Fibroblast of mammary gland (primary cell): ENCODE data around the gene POU2AF3.
"Not testable (repeated sequence)": the region's sequence is repeated elsewhere in the genome, so short reads cannot be mapped to it uniquely, and the experiment has no call there.

Experiments used
- DNase-seq: peaks from one replicate; pipeline ENCODE4 v3.0.0-alpha.2; 2010; ENCODE audit warnings: low read depth
- H3K4me3 ChIP-seq: 2 replicates; pipeline ENCODE4 v1.5.1; 2011; ENCODE audit warnings: low read depth, mild to moderate bottlenecking, low read length, moderate library complexity; ENCODE audit not compliant: control insufficient read depth
- CTCF ChIP-seq: conservative IDR thresholded peaks from 2 replicates; pipeline ENCODE4 v1.5.1; 2011; ENCODE audit warnings: low read depth, low read length, inconsistent platforms; ENCODE audit not compliant: control insufficient read depth, insufficient read depth

POU2AF3 gene

GRCh38 chr11:111312076-111312475, 13.7 kb downstream of the POU2AF3 start:
- no peak for DNase-seq
- H3K4me3 ChIP-seq: no peak overlapping the region
- no peak for TF ChIP-seq CTCF

DNA sequence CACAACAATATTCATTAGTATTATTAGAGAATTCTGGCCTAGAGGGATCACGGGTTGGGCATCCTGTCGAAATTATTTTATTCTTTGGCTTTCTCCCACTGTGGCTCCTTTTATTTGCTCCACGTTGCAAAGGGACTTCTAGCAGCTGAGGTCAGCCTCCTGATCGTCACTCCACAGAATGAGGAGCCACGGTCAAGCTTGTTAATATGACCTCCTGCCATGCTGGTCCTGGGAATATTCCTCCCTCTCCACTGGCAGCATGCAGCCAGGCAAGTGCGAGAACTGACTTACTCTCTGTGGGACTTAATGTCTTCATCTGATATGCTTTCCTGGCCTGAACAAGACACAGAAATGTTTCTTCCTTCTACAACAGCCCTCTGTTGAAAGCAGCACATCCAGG, 20.9 kb downstream of the POU2AF3 start:
- no peak for DNase-seq
- no peak for TF ChIP-seq CTCF
- H3K4me3 ChIP-seq: no peak overlapping the region

DNA sequence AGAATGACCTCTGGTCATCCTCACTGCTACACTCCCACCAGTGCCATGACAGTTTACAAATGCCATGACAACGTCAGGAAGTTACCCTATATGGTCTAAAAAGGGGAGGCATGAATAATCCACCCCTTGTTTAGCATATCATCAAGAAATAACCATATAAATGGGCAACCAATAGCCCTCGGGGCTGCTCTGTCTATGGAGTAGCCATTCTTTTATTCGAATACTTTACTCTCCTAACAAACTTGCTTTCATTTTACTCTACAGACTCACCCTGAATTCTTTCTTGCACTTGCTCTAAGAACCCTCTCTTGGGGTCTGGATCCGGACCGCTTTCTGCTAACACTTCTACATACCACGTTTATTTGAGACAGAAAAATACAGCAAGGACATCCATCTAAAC, 21.9 kb downstream of the POU2AF3 start:
- not testable (repeated sequence) for H3K4me3 ChIP-seq, DNase-seq

GRCh38 chr11:111320728-111321568, 22.6 kb downstream of the POU2AF3 start:
- H3K4me3 ChIP-seq: no peak overlapping the region
- DNase-seq: no peak
- no peak for TF ChIP-seq CTCF

GRCh38 chr11:111322534-111322933, 24.2 kb downstream of the POU2AF3 start:
- H3K4me3 ChIP-seq: no peak overlapping the region
- DNase-seq: no peak
- TF ChIP-seq CTCF: no peak

DNA sequence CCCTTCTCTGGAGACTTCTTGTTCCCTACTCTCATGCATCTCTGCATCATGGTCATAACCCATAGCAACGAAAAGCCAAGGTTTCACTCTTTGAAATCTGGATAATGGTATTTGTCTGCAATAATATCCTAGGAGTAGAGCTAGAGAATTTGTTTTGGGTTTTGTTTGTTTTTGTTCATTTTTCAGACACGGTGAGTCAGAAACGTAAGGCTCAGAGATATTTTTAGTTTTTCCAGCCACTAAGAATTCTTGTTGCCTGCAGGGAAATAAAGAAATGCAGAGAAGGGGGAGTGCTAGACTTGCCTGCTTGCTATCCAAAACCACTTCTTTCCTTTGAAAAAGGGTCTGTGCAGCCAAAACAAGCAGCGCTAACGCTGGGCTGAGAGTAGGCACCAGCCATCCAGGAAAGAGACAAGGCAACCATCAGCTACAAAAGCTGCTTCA, 26.0 kb downstream of the POU2AF3 start:
- no peak for TF ChIP-seq CTCF
- peak; percentile 56 for DNase-seq

DNA sequence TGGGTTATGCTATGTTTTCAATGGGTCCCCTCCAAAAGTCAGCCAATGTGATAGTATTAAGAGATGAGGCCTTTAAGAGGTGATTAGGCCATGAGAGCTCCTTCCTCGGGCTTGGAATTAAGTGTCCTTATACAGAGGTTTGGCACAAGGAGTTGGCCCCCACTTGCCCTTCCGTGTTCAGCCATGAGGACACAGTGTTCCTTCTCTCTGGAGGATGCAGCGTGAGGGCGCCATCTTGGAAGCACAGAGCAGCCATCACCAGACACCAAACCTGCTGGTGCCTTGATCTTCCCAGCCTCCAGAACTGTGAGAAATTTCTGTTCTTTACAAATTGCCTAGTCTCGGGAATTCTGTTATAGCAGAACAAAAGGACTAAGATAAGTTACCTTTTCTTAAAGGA, 26.9 kb downstream of the POU2AF3 start:
- DNase-seq: no peak
- no peak for TF ChIP-seq CTCF
- no peak overlapping the region for H3K4me3 ChIP-seq

More for the DNA sequence above, 26.0 kb downstream of the POU2AF3 start:
- no peak overlapping the region for H3K4me3 ChIP-seq
